Mucosa of stomach (tissue), 1 donor: Measurements from ENCODE around the gene SYT13.

Experiments
- H3K27me3 ChIP-seq: one replicate; pipeline ENCODE4 v1.7.0; 2013; ENCODE audit warnings: mild to moderate bottlenecking, low read length; ENCODE audit not compliant: control insufficient read depth, insufficient read depth
- H3K36me3 ChIP-seq: one replicate; pipeline ENCODE4 v1.7.0; 2013; ENCODE audit warnings: low read length; ENCODE audit not compliant: control insufficient read depth, insufficient read depth
- H3K4me1 ChIP-seq: one replicate; pipeline ENCODE4 v1.7.0; 2013; ENCODE audit warnings: mild to moderate bottlenecking, low read length; ENCODE audit not compliant: control insufficient read depth, insufficient read depth
- H3K4me3 ChIP-seq: one replicate; pipeline ENCODE4 v1.7.0; 2013; ENCODE audit warnings: low read length
- H3K9ac ChIP-seq: one replicate; pipeline ENCODE4 v1.7.0; 2013; ENCODE audit warnings: mild to moderate bottlenecking, low read length, moderate library complexity
- H3K9me3 ChIP-seq: one replicate; pipeline ENCODE4 v1.7.0; 2013; ENCODE audit warnings: mild to moderate bottlenecking, low read length, moderate library complexity; ENCODE audit not compliant: control insufficient read depth
- donor health status: Pancreatic carcinoma.

Gene SYT13

GRCh38 chr11:45267052-45267451 lies 19.1 kb downstream of the SYT13 start:
- H3K4me1 ChIP-seq, result peaks cover 39% of the 10 kb centered on the region
- no peaks in the 10 kb centered on the region for H3K9me3 ChIP-seq
- H3K4me3 ChIP-seq, result no peak overlapping the region
- H3K9ac ChIP-seq, result no peak overlapping the region
- no peaks in the 10 kb centered on the region for H3K27me3 ChIP-seq
- H3K36me3 ChIP-seq, result no peaks in the 10 kb centered on the region

- H3K9ac ChIP-seq, result no peak overlapping the region
- H3K27me3 ChIP-seq, result no peaks in the 10 kb centered on the region
- H3K4me1 ChIP-seq, result peaks cover 39% of the 10 kb centered on the region
- H3K36me3 ChIP-seq, result no peaks in the 10 kb centered on the region
- no peaks in the 10 kb centered on the region for H3K9me3 ChIP-seq
- no peak overlapping the region for H3K4me3 ChIP-seq
These were observed 19.5 kb downstream of the SYT13 start for GRCh38 chr11:45266676-45267020.

DNA sequence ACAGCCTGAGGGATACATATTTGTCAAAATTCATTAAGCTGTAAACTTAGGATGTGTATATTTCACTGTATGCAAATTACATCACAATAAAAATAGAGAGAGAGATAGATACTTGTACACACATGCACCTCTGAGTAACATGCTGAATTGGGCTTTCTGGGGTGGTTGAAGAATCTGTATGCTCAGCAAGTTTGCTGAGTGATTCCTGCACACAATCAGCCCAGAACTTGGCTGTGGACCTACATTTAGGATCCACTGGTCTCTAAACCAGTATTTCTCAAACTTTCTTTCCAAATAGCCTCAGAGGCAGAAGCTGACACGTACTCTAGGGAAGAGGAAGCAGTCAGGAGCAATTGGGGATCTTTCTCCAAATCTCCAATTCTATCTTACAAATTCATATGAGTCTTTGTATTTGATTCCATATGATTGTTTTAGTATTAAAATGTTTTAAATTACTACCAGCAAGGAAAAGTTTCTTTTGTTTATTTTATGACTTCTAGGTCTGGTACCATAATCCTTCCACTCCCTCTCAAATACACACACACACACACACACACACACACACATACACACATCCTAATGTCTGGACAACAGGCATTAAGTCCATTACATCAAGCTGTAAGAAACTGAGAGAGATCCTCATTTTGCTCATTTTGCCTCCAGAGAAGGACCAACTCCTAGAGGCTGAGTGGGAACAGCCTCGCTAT lies 20.0 kb downstream of the SYT13 start:
- Histone ChIP-seq H3K4me3 (no peak overlapping the region), H3K27me3 (no peaks in the 10 kb centered on the region), H3K9me3 (no peaks in the 10 kb centered on the region), H3K4me1 (peaks cover 39% of the 10 kb centered on the region), H3K9ac (no peak overlapping the region), H3K36me3 (no peaks in the 10 kb centered on the region)

GRCh38 chr11:45264839-45265515 lies 21.2 kb downstream of the SYT13 start:
- Histone ChIP-seq H3K4me3 (peak overlapping the region; percentile 2), H3K36me3 (no peaks in the 10 kb centered on the region), H3K27me3 (no peaks in the 10 kb centered on the region), H3K4me1 (peaks cover 42% of the 10 kb centered on the region), H3K9me3 (no peaks in the 10 kb centered on the region), H3K9ac (no peak overlapping the region)

GRCh38 chr11:45263773-45264172 lies 22.4 kb downstream of the SYT13 start:
- H3K4me1 ChIP-seq, result peaks cover 53% of the 10 kb centered on the region
- H3K9ac ChIP-seq, result no peak overlapping the region
- no peaks in the 10 kb centered on the region for H3K27me3 ChIP-seq
- H3K4me3 ChIP-seq, result no peak overlapping the region
- no peaks in the 10 kb centered on the region for H3K9me3 ChIP-seq
- no peaks in the 10 kb centered on the region for H3K36me3 ChIP-seq

GRCh38 chr11:45262900-45263299 lies 23.2 kb downstream of the SYT13 start:
- Histone ChIP-seq H3K36me3 (no peaks in the 10 kb centered on the region), H3K9me3 (no peaks in the 10 kb centered on the region), H3K9ac (no peak overlapping the region), H3K4me1 (peaks cover 53% of the 10 kb centered on the region), H3K4me3 (no peak overlapping the region), H3K27me3 (no peaks in the 10 kb centered on the region)

DNA sequence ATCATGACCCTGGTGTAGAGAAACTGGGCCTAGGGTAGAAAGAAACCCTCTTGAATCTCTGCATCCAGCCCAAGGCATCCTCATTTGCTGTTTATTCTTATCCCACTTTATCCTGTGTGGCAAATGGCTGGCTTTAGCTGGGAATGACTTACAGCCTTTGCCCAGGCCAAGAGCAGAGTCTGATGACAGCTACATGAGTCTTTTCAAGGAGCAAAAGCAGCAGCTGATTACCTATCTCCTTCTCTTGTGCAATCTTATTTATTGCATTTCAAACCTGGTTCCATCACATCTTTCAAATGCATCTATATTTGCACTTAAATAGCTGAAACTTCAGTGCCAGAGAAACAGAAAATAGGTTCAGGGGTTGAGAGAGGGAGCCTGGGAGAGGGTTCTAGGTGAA lies 26.1 kb downstream of the SYT13 start:
- Histone ChIP-seq H3K36me3 (no peaks in the 10 kb centered on the region), H3K4me1 (peaks cover 27% of the 10 kb centered on the region), H3K4me3 (no peak overlapping the region), H3K27me3 (no peaks in the 10 kb centered on the region), H3K9ac (no peak overlapping the region), H3K9me3 (no peaks in the 10 kb centered on the region)

- no peaks in the 10 kb centered on the region for H3K27me3 ChIP-seq
These were observed 26.5 kb downstream of the SYT13 start for GRCh38 chr11:45259592-45259991.

DNA sequence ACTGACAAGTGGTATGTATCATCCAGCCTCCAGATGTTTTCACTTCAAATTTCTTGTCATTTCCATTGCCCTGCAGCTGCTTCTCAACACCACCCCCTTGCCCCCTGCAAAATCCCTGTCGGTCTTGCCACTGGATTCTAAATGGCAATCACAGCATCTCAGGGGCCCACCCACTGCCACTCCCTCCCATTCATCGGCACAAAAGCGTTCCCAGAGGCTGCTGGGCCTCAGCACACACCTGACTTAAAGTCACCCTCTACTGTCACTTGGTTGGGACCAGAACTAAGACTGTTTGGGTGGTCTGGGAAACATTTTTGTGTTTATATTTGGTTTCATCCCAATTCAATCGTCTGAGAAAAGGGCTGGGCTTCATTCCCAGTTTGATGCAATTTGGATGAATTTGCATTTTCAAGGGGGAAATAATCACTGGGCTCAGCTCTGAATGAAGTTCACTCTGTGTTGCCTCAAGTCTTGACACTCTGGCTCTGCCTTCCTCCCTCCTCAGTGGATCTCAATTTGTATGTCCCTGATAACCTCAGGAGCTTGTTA lies 27.1 kb downstream of the SYT13 start:
- H3K27me3 ChIP-seq, result no peaks in the 10 kb centered on the region
- peaks cover 18% of the 10 kb centered on the region for H3K4me1 ChIP-seq
- H3K9me3 ChIP-seq, result no peaks in the 10 kb centered on the region
- H3K36me3 ChIP-seq, result no peaks in the 10 kb centered on the region
- no peak overlapping the region for H3K9ac ChIP-seq
- H3K4me3 ChIP-seq, result no peak overlapping the region

More at GRCh38 chr11:45259592-45259991, 26.5 kb downstream of the SYT13 start:
- Histone ChIP-seq H3K36me3 (no peaks in the 10 kb centered on the region), H3K4me1 (peaks cover 22% of the 10 kb centered on the region), H3K9ac (no peak overlapping the region), H3K4me3 (no peak overlapping the region), H3K9me3 (no peaks in the 10 kb centered on the region)

- no peaks in the 10 kb centered on the region for H3K9me3 ChIP-seq
- no peak overlapping the region for H3K9ac ChIP-seq
- H3K4me3 ChIP-seq, result no peak overlapping the region
- H3K27me3 ChIP-seq, result no peaks in the 10 kb centered on the region
- H3K36me3 ChIP-seq, result no peaks in the 10 kb centered on the region
- H3K4me1 ChIP-seq, result peaks cover 1% of the 10 kb centered on the region
These were observed 32.1 kb downstream of the SYT13 start for GRCh38 chr11:45254070-45254469.

GRCh38 chr11:45253640-45254039 lies 32.5 kb downstream of the SYT13 start:
- no peak overlapping the region for H3K4me3 ChIP-seq
- H3K27me3 ChIP-seq, result no peaks in the 10 kb centered on the region
- no peak overlapping the region for H3K9ac ChIP-seq
- H3K9me3 ChIP-seq, result no peaks in the 10 kb centered on the region
- no peaks in the 10 kb centered on the region for H3K4me1 ChIP-seq
- H3K36me3 ChIP-seq, result no peaks in the 10 kb centered on the region

DNA sequence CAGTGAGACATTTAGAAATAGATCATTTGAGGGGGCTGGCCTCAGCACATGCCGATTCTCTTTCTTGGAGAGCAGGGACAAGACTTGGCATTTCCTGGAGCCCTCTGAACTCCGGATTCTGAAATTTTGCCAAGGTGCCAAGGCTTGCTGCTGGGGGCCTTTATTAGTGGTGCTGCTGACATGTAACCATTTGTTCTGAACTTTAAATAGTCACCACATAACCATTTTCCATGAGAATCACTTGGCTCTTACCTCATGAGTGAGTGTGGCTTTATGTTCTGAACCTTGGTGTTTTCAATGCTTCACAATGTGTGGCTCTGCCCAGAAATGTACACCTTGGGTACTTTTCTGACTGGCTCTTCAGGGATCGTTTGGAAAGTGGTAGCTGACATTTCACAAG lies 33.3 kb downstream of the SYT13 start:
- Histone ChIP-seq H3K4me1 (no peaks in the 10 kb centered on the region), H3K36me3 (no peaks in the 10 kb centered on the region), H3K9ac (no peak overlapping the region), H3K27me3 (no peaks in the 10 kb centered on the region), H3K9me3 (no peaks in the 10 kb centered on the region), H3K4me3 (no peak overlapping the region)
